GM12801 (cell line): ENCODE results near the gene GAS7.

ENCODE experiments used
- CTCF ChIP-seq: IDR thresholded peaks from one replicate; pipeline ENCODE4 v1.5.1; 2011; ENCODE audit warnings: control low read depth; ENCODE audit not compliant: insufficient read length; ENCODE audit errors: extremely low read depth

GAS7 gene

DNA sequence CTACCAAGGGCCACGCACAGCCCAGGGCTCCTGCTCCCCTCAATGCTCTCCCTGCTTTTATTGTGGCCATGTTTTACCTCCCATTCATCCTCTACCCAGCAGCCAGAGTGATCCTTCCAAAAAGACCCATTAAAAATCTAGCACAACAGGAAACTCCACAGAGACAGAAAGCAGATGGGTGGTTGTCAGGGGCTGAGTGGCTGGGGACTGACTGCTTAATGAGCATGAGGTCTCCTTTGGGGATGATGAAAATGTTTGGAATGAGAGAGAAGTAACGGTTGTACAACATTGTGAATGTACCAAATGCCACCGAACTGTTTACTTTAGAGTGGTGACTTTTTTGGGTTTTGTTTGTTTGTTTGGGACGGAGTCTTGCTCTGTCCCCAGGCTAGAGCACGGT lies 107.4 kb downstream of the GAS7 start:
- TF ChIP-seq CTCF = no peak

DNA sequence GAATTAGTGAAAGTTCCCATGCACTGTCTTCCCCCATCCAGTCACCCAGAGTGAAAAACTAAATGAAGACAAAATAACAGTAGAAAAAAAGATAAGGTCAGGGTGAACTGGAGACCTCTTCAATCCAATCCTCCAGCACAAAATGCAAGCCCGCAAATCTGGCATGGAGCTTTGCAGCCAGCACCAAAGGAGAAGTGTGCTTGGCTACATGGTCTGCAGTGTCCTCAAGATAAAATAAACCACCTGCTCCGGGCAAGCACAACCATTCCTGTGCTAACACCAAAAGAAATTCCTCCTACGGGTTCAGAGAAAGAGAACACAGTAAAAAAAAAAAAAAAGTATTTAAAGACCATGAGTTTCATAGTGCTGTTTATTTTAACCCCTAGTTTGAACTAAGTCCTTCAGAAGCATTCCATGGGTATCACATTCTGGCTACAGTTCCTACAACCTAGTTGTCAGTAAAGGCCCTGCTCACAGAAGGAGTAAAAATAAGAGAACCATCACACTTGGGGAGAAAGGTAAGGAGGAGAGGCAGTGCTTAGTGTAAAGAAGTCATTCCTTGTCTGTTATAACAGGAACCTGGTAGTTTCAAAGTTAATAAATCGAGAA lies 109.1 kb downstream of the GAS7 start:
- no peak for TF ChIP-seq CTCF

- no peak for TF ChIP-seq CTCF
These were observed 110.0 kb downstream of the GAS7 start for GRCh38 chr17:10088444-10088843.

DNA sequence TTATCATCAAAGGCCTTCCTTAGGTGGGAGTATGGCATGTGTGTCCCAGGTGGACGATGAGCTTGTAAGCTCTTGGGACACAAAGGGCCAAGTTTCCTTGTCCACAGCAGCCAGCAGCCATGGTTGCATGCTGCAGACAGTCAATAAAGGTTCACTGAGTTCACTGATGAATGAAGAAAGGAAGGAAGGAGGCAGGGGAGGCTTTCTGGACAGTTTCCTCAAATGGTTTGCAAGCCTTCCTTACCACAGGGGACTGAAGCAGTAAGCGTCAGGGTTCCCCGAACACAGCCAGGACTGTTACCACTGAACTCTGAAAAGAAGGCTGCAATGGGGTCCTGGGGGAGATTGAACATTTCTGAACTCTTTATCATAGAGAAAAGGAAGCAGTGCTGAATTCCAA lies 111.1 kb downstream of the GAS7 start:
- no peak for TF ChIP-seq CTCF

- TF ChIP-seq CTCF = no peak
These were observed 114.5 kb downstream of the GAS7 start for GRCh38 chr17:10083864-10084263.

- TF ChIP-seq CTCF = no peak
These were observed 115.6 kb downstream of the GAS7 start for GRCh38 chr17:10082795-10083194.

DNA sequence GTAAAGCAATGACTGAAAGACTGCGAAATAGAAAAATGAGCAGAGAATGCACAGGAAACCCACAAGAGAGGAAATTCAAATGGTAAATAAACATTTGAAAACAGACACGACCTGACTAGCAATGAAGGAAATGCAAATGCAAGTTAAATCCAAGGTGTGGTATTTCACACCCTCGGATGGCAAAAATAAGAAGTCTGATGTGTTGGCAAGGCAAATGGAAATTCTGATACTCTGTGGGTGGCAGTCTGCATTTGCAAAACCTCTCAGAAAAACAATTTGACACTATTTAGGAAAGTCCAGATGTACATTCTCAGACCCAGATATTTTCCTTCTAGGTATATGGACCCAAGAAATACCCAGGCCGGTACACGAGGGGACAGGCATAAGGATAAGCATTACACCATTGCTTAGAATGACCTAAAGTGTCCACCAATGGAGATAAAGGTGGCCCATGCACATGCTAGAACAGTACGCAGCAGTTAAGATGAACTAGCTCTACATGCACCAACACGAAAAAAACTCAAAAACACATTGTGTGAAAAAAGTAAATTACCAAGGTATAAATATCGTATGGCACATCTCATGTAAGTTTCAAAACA lies 116.7 kb downstream of the GAS7 start:
- no peak for TF ChIP-seq CTCF
